Stimulated activated naive CD4-positive, alpha-beta T cell treated with Interleukin-2 at 50 U/mL for 16 hours (primary cell): Measurements from ENCODE around the gene SPAG16.
"Not testable (repeated sequence)": the region's sequence is repeated elsewhere in the genome, so short reads cannot be mapped to it uniquely, and the experiment has no call there.

Experiments
- DNase-seq: peaks from one replicate; lab custom pipeline; 2025; lab: John Stamatoyannopoulos, UW

Gene SPAG16

GRCh38 chr2:213834746-213835145, 550.5 kb downstream of the SPAG16 start:
- no peak for DNase-seq

GRCh38 chr2:213846856-213847255, 562.6 kb downstream of the SPAG16 start:
- DNase-seq, result no peak

- DNase-seq, result no peak
These were observed 563.1 kb downstream of the SPAG16 start for GRCh38 chr2:213847316-213847715.

GRCh38 chr2:213848631-213849030, 564.4 kb downstream of the SPAG16 start:
- DNase-seq, result no peak

GRCh38 chr2:213861638-213862037, 577.4 kb downstream of the SPAG16 start:
- no peak for DNase-seq

GRCh38 chr2:213862407-213863076, 578.3 kb downstream of the SPAG16 start:
- DNase-seq, result no peak

GRCh38 chr2:213863541-213863940, 579.3 kb downstream of the SPAG16 start:
- no peak for DNase-seq

GRCh38 chr2:213868526-213868925, 584.3 kb downstream of the SPAG16 start:
- no peak for DNase-seq

GRCh38 chr2:213885485-213885884, 601.2 kb downstream of the SPAG16 start:
- no peak for DNase-seq

GRCh38 chr2:213914510-213914909, 630.2 kb downstream of the SPAG16 start:
- no peak for DNase-seq

- DNase-seq, result no peak
These were observed 635.8 kb downstream of the SPAG16 start for GRCh38 chr2:213920014-213920413.

- no peak for DNase-seq
These were observed 639.3 kb downstream of the SPAG16 start for GRCh38 chr2:213923543-213923942.

GRCh38 chr2:213934560-213934959, 650.3 kb downstream of the SPAG16 start:
- DNase-seq, result no peak

- DNase-seq, result no peak
These were observed 673.8 kb downstream of the SPAG16 start for GRCh38 chr2:213958086-213958485.

- DNase-seq, result no peak
These were observed 675.3 kb downstream of the SPAG16 start for GRCh38 chr2:213959589-213959988.

- no peak for DNase-seq
These were observed 687.3 kb downstream of the SPAG16 start for GRCh38 chr2:213971536-213971935.

GRCh38 chr2:213980883-213981282, 696.6 kb downstream of the SPAG16 start:
- DNase-seq, result no peak

- no peak for DNase-seq
These were observed 704.9 kb downstream of the SPAG16 start for GRCh38 chr2:213989207-213989606.

GRCh38 chr2:213991453-213992108, 707.3 kb downstream of the SPAG16 start:
- no peak for DNase-seq

- no peak for DNase-seq
These were observed 711.3 kb downstream of the SPAG16 start for GRCh38 chr2:213995400-213996105.

- DNase-seq, result not testable (repeated sequence)
These were observed 714.7 kb downstream of the SPAG16 start for GRCh38 chr2:213998976-213999375.

GRCh38 chr2:214004463-214004862, 720.2 kb downstream of the SPAG16 start:
- no peak for DNase-seq

GRCh38 chr2:214005337-214005736, 721.1 kb downstream of the SPAG16 start:
- DNase-seq, result no peak
